Spleen (tissue), 7 donors: ENCODE results near the gene SPACA7.

Experiments used
- POLR2A ChIP-seq, 3 donors: fragments of 450-650 bp; IDR thresholded peaks; one replicate each; pipeline ENCODE4 v1.5.1; 2017; ENCODE audit warnings: antibody characterized with exemption in 3 of 3, mild to moderate bottlenecking in 1 of 3
- POLR2AphosphoS5 ChIP-seq, 3 donors: sonication (generic); formaldehyde crosslinking; IDR thresholded peaks; one replicate each; pipeline ENCODE4 v1.5.1; 2017; ENCODE audit warnings: antibody characterized with exemption in 3 of 3
- TF ChIP-seq, protein P1 (sequence below), 11 experiments: fragments of 200-600 bp in 7 of 11; fragments of 450-650 bp in 4 of 11; sonication (generic) in 4 of 11; IDR thresholded peaks in 8 of 11; conservative IDR thresholded peaks in 3 of 11; 1 replicate in 7 of 11; 2 replicates in 4 of 11; pipeline versions ENCODE4 v1.4.0 to v1.8.0; 2016 to 2021; ENCODE audit warnings: antibody characterized with exemption in 11 of 11, inconsistent platforms in 4 of 11, mild to moderate bottlenecking in 1 of 11
- donor health status: DM: no; HTN: no; CAD: no; lungs with moderate emphysema.
- donor health status: DM: no; HTN: no; CAD: no.
- donor health status: DM: no; HTN: no; CAD: no.

DNA sequence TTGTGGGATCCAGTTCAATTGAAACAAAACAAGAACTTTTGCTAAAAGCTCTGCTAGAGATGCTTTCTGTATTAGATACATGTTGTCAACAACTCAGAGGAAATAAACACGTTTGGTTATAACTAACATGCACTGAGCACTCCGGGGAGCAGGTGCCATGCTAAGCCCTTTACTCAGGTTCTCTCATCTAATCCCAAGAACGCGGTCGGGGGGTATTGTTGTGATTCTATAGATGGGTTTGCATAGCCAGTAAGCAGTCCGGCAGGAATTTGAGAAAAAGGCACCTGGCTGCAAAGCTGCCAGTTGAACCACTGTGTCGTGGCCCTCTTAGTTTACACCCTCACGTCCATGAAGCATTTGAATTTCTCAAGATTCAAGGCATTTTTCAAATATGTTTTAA is 24.3 kb upstream of the SPACA7 start:
- TF ChIP-seq, protein P1, sequence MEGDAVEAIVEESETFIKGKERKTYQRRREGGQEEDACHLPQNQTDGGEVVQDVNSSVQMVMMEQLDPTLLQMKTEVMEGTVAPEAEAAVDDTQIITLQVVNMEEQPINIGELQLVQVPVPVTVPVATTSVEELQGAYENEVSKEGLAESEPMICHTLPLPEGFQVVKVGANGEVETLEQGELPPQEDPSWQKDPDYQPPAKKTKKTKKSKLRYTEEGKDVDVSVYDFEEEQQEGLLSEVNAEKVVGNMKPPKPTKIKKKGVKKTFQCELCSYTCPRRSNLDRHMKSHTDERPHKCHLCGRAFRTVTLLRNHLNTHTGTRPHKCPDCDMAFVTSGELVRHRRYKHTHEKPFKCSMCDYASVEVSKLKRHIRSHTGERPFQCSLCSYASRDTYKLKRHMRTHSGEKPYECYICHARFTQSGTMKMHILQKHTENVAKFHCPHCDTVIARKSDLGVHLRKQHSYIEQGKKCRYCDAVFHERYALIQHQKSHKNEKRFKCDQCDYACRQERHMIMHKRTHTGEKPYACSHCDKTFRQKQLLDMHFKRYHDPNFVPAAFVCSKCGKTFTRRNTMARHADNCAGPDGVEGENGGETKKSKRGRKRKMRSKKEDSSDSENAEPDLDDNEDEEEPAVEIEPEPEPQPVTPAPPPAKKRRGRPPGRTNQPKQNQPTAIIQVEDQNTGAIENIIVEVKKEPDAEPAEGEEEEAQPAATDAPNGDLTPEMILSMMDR (IDR thresholded peaks at IDR 0.05 in 8 of 11, conservative IDR thresholded peaks at IDR 0.05 in 3 of 11) = no peak
- TF ChIP-seq POLR2AphosphoS5 (IDR thresholded peaks at IDR 0.05) (no peak), POLR2A (IDR thresholded peaks at IDR 0.05) (no peak)
